Measurements from ENCODE around the gene AKR1A1. TPM values are rescaled to one million over a fixed set of nuclear protein-coding genes. Genes with fewer than 3 reads are reported as not detected.
A peak's percentile ranks its signal among the peaks of the same experiment; 100 is the strongest.
"Not testable (repeated sequence)": the region's sequence is repeated elsewhere in the genome, so short reads cannot be mapped to it uniquely, and the experiment has no call there.

The AKR1A1 gene
- total RNA-seq, 1 donor from 2014 or later, result 120 TPM

DNA sequence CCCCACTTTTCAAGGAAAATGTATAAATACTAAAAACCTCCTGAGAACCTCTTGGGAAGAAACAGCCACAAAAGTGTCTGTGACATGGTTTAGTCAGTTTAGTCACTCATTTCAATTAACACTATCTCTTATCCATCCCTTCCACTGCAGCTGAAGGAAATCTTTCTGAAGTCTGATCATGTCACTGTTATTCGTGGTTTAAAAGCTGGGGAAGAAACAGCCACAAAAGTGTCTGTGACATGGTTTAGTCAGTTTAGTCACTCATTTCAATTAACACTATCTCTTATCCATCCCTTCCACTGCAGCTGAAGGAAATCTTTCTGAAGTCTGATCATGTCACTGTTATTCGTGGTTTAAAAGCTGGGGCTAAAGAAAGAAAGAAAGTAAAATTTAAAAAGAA is 27.1 kb upstream of the AKR1A1 start:
- not testable (repeated sequence) for DNase-seq (ENCODE audit: low spot score)

DNA sequence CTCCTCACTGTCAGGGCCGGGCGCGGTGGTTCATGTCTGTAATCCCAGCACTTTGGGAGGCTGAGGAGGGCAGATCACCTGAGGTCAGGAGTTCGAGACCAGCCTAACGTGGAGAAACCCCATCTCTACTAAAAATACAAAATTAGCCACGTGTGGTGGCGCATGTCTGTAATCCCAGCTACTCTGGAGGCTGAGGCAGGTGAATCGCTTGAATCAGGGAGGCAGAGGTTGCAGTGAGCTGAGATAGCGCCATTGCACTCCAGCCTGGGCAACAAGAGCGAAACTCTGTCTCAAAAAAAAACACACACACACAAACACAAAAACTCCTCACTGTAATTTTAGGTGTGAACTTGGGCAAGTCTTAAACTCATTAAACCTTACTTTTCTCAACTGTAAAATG is 26.7 kb upstream of the AKR1A1 start:
- DNase-seq (ENCODE audit: low spot score), result not testable (repeated sequence)

DNA sequence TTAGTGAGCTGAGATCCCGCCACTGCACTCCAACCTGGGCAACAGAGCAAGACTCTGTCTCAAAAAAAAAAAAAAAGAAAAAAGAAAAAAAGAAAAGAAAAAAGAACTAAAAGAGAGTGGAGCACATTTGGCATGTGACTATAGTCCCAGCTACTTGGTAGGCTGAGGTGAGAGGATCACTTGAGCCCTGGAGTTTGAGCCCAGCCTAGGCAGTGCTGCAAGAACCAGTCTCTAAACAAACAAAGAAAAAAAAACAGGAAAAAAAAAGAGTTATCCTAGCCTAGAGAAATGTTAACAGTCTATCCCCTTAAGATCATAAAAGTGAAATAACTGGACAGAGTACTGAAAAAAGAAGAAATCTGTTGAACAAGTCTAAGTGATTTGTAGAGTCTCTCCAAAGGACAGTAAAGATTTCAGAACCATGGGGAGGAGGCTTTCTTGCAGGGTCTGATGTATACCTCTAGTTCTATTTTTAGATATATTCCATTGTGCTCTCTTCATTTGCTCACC is 24.4 kb upstream of the AKR1A1 start:
- no peak for DNase-seq (ENCODE audit: low spot score)

DNA sequence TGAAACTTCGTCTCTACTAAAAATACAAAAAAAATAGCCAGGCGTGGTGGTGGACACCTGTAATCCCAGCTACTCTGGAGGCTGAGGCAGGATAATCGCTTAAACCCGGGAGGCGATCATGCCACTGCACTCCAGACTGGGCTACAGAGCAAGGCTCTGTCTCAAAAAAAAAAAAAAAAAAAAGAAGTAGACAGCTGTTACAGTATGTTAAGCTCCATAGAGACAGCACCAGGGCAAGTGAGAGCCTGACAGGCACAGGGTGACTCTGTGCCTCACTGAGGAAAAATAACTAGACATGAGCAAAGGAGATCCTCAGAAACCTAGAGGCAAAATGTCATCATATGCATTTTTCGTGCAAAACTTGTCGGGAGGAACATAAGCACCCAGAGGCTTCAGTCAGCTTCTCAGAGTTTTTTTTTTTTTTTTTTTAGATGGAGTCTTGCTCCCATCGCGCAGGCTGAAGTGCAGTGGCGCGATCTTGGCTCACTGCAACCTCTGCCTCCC is 19.9 kb upstream of the AKR1A1 start:
- no peak for DNase-seq (ENCODE audit: low spot score)

DNA sequence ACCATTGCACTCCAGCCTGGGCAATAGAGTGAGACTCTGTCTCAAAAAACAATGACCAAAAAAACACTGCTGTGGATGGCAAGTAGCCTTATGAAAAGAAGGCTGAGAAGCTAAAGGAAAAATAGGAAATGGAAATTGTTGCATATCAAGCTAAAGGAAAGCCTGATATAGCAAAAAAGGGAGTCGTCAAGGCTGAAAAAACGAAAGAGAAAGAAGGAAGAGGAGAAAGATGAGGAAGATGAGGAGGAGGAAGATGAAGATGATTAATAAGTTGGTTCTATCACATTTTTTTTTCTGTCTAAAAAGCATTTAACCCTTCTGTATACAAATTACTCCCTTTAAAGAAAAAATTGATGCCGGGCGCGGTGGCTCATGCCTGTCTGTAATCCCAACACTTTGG is 18.8 kb upstream of the AKR1A1 start:
- DNase-seq (ENCODE audit: low spot score), result no peak

DNA sequence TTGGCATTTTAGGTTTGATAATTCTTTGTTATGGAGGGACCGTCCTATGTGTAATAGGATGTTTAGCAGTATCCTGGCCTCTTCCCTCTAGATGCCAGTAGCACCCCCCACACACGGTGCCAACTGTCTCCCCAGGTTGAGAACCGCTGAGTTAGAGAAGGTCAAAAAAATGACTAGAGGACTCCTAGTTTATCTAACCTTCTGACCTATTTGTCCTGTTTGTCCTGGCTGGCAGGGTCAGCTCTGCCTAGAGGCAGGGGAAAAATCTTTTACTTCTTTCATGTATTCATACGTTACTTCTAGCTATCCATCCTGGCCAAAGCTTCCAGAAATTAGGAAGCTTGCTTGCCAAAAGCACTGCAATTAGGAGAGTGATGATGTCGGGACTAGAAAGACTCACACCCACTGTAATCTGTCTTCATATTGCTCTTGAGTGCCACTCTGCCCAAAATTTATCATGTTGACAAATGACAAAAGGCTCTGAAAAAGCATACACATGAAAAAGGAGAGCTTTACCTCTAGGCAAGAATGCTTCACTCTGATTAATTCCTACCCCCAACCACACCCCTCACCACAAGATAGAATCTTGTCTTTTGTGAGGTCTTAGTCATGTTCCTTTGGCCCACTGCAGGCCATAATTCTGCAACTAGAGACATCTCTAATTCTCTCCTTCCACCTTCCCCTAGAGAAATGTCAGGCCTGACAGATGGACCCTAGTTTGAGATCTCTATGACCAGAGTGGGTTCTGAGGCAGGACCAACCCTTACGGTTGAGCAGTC is 14.4 kb upstream of the AKR1A1 start:
- DNase-seq (ENCODE audit: low spot score), result no peak

DNA sequence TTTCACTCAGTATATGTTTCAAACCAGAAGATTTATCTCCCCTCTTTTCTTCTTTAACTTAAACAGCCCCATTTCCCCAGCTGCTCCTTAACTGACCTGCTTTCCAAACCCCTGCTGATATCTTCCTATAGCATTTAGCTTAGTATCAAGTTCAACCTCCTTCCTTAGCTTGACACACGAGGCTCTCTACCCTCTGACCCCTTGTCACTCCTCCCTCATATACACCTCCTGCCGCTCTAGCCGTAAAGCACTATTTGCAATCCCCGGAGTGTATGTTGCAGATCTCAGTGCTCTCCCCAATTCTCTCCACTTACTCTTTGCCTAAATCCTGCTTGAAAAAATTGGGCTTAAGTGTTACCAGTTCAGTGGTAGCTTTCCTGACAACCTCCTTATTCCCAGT is 13.7 kb upstream of the AKR1A1 start:
- DNase-seq (ENCODE audit: low spot score), result no peak

DNA sequence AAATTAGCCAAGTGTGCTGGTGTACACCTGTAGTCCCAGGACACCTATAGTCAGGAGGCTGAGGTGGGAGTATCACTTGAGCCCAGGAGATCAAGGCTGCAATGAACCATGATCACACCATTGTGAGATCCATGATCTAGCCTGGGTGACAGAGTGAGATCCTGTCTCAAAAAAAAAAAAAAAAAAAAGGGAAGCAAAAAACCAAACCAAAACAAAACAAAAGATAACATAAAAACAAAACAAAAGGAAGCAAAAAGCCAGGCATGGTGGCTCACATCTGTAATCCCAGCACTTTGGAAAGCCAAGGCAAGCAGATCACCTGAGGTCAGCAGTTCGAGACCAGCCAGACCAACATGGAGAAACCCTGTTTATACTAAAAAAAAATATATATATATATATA is 9.4 kb upstream of the AKR1A1 start:
- DNase-seq (ENCODE audit: low spot score), result no peak

DNA sequence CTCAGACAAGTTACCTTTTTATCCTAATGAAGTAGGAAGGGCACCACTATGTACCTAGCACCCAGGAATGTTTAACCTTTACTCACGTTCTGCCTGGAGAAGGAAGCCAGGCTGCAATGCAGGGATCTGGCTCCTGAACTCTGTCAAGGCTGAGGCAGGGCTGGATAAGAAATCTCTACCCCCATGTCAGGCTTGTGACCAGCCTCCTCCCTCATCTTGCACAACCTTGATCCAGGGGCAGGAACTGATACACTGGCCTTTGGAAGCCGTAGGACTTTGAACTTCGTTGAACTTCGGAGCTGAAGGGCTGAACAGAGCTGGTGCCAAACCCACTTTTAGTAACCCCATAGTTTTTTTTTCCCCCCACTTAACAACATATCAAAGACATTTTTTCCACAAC is 8.0 kb upstream of the AKR1A1 start:
- DNase-seq (ENCODE audit: low spot score), result no peak

DNA sequence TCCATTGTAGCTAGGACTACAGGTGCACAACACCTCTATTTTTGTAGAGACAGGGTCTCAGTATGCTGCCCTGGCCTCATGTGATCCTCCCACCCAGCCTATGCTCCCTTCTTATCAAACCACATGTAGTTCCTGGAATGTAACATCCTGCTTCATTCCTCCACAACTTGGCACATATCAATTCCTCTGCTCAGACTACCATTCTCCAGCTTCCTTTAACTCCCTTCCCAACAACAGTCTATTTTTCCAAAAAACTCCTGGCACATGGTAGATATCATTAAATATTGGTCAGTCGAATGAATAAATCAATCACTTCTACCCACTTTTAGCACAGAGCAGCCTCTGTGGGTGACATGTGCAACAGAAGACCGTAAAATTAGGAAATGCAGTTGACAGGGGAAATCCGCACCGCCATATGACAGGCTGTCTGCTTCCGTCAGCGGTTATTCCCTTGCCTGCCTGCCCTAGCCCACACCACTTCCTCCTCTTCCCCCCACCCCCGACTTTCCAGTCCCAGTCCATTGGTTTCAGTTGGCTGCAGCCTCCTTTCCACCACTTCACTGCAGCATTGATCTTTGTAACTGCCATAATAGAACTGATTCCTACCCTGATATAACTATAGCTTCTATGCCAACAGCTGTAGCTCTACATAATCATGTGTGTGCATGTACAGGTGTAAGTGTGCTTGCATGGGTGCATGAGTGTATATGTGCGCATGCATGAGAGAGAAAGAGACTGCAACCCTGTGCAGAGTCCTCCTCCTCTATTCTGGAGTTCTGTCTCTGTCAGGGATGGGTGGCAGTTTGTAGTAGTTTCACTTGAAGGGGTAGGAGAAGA is 6.8 kb upstream of the AKR1A1 start:
- peak; percentile 64 for DNase-seq (ENCODE audit: low spot score)

DNA sequence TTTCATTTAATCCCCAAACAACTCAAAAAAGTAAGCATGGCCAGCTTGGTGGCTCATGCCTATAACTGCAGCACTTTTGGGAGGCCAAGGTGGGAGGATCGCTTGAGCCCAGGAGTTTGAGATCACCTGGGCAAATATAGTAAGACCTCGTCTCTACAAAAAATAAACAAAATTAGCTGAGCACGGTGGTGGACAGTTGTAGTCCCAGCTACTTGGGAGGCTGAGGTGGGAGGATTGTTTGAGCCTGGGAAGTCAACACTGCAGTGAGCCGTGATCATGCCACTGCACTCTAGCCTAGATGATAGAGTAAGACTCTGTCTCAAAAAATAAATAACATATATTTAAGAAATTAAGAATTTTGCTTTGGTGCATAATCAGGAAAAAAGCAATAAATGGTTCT is 6.1 kb upstream of the AKR1A1 start:
- no peak for DNase-seq (ENCODE audit: low spot score)

DNA sequence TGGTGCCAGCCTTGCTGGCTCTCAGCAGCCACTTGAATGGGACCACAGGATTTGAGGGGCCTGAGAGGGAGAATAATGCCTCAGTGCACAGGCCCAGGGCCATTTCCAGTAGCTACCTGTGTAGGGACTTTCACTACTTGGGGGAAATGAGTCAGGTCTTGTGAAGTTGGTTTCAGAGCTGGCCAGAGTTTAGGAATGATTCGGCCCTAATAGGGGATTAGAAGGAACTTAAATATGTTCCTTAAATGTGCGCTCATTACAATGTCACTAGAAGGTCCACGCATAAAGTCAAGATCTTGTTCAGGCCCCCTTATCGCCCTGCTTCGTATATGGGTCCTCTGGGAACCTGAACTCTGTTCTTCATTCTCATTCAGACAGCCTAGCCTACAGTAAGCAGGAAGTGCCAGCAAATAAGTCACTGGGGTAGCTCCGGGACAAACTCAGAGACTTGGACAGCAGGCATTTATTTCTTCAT is 5.6 kb upstream of the AKR1A1 start:
- DNase-seq (ENCODE audit: low spot score), result no peak

DNA sequence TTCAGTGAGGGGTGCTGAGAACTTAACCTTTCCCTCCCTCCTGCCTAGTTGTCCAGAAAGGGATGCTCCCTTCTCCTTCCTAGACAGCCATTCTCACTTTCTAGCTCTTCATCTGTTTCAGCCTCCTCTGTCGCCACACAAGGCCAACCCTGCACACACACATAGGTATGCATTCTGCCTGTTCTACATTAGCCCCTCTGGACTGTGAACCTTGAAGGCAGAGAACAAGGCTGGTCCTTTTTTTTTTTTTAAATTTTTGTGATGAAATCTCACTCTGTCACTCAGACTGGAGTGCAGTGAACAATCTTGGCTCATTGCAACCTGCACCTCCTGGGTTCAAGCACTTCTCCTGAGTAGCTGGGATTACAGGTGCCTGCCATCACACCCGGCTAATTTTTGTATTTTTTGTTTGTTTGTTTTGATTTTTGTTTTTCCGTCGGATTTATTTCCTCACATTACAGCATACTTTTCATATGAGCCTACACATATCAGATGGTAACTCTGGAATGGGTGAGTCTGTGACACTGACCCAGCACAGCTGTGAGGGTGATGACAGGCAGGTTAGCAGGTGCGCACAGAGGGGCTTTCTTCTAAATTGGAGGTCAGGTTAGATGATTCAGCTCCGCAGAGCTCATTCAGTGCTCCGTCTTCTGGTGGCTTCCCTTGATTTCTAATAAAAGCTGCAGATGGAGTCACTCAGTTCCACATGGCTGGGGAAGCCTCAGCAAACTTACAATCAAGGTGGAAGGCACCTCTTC is 4.9 kb upstream of the AKR1A1 start:
- no peak for DNase-seq (ENCODE audit: low spot score)

DNA sequence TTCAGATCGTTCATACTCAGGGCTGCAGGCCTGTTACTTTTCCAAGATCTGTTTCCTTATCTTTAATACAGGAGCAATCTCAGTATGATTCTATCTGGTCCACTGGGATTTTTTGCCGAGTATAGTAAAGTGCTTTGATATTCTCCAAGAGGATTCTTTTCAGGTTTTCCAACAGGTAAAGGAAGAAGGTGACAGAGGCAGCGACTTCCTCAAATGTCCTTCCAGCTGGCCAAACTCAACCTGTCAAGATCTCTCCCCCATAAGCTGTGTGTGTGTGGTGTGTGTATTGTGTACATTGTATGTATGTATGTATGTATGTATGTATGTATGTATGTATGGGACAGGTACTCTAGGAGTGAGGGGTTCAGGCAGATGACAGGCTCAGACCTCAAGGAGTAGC is 1.1 kb downstream of the AKR1A1 start:
- DNase-seq (ENCODE audit: low spot score), result no peak

DNA sequence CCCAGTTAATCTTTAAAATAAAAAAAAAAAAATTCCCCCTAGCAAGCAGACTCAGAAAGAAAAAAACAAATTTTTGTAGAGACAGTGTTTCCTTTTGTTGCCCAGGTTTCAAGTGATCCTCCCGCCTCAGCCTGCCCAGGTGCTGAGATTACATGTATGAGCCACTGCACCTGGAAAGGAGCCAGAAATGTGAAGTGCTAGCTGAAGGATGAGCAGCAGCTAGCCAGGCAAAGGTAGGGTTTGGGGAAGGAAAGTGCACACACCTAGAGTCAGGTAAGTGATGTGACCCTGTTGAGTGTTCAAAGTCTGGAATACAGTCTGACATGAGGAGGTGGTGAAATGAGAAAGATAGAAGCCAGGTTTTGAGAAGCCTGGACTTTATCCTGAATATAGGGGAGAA is 1.7 kb downstream of the AKR1A1 start:
- peak; percentile 59 for DNase-seq (ENCODE audit: low spot score)

DNA sequence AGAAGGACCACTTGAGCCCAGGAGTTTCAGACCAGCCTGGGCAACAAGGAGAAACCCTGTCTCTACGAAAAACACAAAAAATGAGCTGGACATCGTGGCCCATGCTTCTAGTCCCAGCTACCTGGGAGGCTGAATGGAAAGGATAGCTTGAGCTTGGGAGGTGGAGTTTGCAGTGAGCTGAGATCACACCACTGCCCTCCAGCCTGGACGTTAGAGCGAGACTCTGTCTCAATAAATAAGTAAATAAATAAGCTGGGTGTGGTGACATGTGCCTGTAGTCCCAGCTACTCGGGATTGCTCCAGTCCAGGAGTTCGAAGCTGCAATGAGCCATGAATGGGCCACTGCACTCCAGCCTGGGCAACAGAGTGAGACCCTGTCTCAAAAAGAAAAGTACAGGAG is 3.6 kb downstream of the AKR1A1 start:
- DNase-seq (ENCODE audit: low spot score), result no peak

DNA sequence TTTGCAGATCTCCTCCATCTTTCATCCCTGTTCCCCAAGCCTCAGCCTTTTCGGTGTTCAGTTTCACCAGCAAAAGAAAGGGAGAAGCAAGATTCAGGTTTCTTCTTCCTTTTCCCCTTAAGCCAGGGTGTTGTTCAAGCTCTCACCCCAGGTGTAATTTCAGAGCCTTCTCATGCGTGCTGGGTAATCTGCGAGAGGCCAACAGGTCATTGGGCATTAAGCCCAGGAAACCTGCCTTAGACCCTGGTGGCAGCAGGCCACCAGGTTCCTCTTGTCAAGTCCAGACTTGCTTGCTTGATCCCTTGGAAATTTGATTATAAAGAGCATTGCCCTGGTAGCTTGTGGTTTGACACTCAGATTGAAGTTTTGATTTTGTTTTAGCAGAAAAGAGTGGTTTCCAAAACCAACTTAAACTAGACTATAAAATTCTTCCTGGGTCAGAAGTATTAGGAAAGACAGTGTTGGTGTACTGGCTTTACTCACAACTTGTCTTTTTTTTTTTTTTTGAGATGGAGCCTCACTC is 6.9 kb downstream of the AKR1A1 start:
- DNase-seq (ENCODE audit: low spot score), result no peak

DNA sequence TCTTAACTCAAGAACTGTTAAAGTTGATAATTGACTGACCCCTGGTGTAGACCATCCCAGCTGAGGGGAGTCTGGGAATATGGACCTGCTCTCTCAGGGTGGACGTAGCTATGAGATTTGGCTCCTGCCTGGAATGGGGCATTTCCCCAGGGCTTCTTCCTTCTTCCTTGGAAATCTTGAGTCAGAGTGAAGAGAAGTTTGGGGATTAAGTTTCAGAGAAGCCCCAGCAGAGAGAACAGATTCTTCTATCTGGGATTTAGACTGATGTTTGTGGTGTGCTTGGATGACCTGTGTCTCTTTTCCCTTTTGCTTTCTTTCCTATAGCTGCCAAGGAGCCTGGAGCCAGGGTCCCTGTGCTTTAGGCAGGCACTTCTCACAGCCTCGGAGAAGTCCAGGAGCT is 13.2 kb downstream of the AKR1A1 start:
- DNase-seq (ENCODE audit: low spot score), result no peak

DNA sequence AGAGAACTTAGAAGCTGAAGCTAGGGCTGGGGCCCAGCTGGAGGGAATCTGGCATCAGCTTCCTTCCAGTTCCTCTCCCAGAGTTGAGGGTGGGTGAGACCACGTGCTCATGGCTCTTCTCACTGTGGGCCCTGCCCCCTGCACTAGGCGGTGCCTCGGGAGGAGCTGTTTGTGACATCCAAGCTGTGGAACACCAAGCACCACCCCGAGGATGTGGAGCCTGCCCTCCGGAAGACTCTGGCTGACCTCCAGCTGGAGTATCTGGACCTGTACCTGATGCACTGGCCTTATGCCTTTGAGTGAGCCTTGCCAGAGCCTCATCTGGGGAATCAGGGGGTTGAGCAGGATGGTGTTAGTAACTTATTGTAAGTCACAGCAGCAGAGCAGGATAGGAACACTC is 16.1 kb downstream of the AKR1A1 start:
- peak; percentile 55 for DNase-seq (ENCODE audit: low spot score)

DNA sequence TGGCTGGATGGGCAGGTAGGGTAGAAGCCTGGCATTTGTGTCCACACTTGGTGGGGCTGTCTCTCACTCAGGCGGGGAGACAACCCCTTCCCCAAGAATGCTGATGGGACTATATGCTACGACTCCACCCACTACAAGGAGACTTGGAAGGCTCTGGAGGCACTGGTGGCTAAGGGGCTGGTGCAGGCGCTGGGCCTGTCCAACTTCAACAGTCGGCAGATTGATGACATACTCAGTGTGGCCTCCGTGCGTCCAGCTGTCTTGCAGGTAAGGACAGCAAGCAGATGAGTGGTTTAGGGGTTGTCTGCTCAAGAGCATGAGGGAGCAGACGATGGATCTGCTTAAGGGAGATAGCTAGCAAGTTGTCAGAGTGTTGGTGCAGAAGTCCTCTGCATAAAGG is 17.3 kb downstream of the AKR1A1 start:
- DNase-seq (ENCODE audit: low spot score), result no peak

DNA sequence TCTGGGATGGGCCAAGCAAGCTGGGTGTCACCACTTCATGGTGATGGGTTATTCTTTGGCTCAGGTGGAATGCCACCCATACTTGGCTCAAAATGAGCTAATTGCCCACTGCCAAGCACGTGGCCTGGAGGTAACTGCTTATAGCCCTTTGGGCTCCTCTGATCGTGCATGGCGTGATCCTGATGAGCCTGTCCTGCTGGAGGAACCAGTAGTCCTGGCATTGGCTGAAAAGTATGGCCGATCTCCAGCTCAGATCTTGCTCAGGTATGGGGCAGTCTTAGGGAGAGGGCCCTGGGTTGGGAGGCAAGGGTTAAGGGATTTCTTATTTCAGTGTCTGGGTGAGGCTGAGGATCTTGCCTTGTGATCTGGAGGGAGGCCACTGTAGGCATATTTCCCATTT is 17.8 kb downstream of the AKR1A1 start:
- peak; percentile 56 for DNase-seq (ENCODE audit: low spot score)

DNA sequence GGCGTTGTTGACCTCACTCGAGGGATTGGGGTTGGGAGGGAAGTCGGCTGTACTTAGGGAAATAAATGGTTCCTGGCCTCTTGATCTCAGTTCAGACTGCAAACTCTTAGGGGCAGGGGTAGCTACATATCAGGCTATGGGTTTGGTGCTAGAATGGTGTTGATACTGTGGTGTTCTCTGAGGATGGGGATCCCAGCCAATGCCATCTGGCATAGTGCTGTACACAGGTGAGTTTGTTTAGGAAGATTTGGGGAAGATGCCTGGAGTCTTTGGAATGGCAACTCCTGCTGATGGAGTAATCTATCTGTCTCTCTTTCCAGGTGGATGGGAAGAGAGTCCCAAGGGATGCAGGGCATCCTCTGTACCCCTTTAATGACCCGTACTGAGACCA is 18.9 kb downstream of the AKR1A1 start:
- no peak for DNase-seq (ENCODE audit: low spot score)
